ENCODE data around the gene MRPL18.

Gene MRPL18

DNA sequence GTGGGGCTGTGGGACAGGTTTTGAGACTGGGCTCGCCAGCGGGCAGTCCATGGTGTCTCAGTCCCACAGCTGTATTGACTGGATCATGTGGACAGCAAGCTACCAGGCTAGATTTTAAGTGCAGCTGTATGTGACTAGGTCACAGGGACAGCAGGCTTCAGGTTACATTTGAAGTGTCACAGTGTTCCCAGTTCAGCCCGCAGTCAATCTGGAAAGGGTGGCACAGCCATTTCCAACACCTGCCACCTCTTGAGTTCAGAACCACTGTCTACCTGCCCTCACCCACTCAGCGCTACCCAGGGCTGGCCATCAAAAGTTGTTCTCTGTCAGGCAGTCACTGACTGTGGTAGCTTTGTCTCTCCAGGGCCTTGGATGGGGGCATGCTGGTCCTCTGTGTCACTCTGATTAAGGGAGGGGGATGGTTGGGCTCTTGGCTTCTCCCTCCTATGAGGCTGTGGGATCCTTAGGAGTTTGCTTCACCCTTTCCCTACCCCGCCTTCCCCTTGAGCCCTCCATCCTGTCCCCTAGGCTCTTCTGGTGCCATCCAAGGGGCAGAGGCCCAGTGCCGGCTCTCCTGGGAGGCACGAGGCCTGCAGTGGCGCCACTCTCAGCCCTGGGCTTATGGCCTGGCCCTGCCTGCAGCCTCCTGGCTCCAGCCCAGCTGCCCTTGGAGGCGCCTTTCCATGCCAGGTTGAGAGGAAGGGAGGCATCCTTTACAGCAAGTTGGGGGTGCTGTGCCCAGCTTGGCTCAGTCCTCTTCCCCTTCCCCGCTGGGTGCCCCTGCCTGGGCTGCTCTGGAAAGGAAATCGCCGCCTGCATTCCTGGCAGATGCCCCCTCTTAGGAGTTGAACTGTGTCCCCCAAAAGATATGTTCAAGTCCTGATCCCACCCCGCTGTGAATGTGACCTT is 54.7 kb downstream of the MRPL18 start:
- DNase-seq (ENCODE audit: low read depth): no peak
